HEK293 (cell line): ENCODE results near the gene SPON1.

ENCODE experiments used
- CTCF ChIA-PET: fragments of 350-600 bp; formaldehyde crosslinking; extraction: SDS; loops from one replicate; lab custom pipeline; 2021; ENCODE audit warnings: antibody characterized with exemption; lab: Yijun Ruan, JAX
- POLR2A ChIA-PET: fragments of 300-600 bp; formaldehyde crosslinking; extraction: SDS; loops from one replicate; lab custom pipeline; 2020; ENCODE audit warnings: antibody characterized with exemption, inconsistent platforms; lab: Yijun Ruan, JAX
- H3K27ac ChIP-seq: fragments of 200-500 bp; sonication (Bioruptor generic); 2 replicates; pipeline ENCODE4 v1.5.1; 2014; ENCODE audit warnings: low read depth, low read length, control low read depth, inconsistent platforms; ENCODE audit errors: extremely low read depth
- H3K36me3 ChIP-seq, 2 experiments: fragments of 200-500 bp in 1 of 2; sonication (Bioruptor generic) in 1 of 2; 1 replicate in 1 of 2; 2 replicates in 1 of 2; pipeline ENCODE4 v1.5.1; 2014 to 2017; ENCODE audit warnings: inconsistent platforms in 2 of 2, low read length in 2 of 2; ENCODE audit not compliant: control insufficient read depth in 2 of 2, insufficient read depth in 1 of 2
- H3K4me1 ChIP-seq: fragments of 200-500 bp; sonication (Bioruptor generic); 2 replicates; pipeline ENCODE4 v1.5.1; 2014; ENCODE audit warnings: mild to moderate bottlenecking, low read length, inconsistent platforms; ENCODE audit not compliant: control insufficient read depth, insufficient read depth
- H3K4me3 ChIP-seq: 2 replicates; pipeline ENCODE4 v1.5.1; 2011; ENCODE audit warnings: low read depth, mild to moderate bottlenecking, control low read depth, low read length, moderate library complexity
- H3K9me3 ChIP-seq: fragments of 200-500 bp; sonication (Bioruptor generic); 2 replicates; pipeline ENCODE4 v1.5.1; 2014; ENCODE audit warnings: low read depth, low read length, inconsistent platforms; ENCODE audit not compliant: control insufficient read depth, insufficient read depth
- GFI1B ChIP-seq: fragments of 450-650 bp; formaldehyde crosslinking; IDR thresholded peaks from 2 replicates; pipeline ENCODE4 v1.5.1; 2016; ENCODE audit warnings: missing biosample characterization, missing genetic modification characterization
- GLIS2 ChIP-seq: fragments of 450-650 bp; formaldehyde crosslinking; IDR thresholded peaks from 2 replicates; pipeline ENCODE4 v1.5.1; 2016; ENCODE audit warnings: missing biosample characterization, missing genetic modification characterization
- KLF9 ChIP-seq: fragments of 450-650 bp; formaldehyde crosslinking; IDR thresholded peaks from 2 replicates; pipeline ENCODE4 v1.5.1; 2016; ENCODE audit warnings: missing biosample characterization, missing genetic modification characterization, low read depth
- MZF1 ChIP-seq: fragments of 450-650 bp; formaldehyde crosslinking; IDR thresholded peaks from 2 replicates; pipeline ENCODE4 v1.5.1; 2017; ENCODE audit warnings: missing biosample characterization, missing genetic modification characterization, borderline replicate concordance
- OSR2 ChIP-seq: fragments of 450-650 bp; formaldehyde crosslinking; IDR thresholded peaks from 2 replicates; pipeline ENCODE4 v1.5.1; 2016; ENCODE audit warnings: missing biosample characterization, missing genetic modification characterization
- RBAK ChIP-seq: fragments of 450-650 bp; formaldehyde crosslinking; IDR thresholded peaks from 2 replicates; pipeline ENCODE4 v1.5.1; 2016; ENCODE audit warnings: missing biosample characterization, missing genetic modification characterization
- YY2 ChIP-seq: fragments of 450-650 bp; formaldehyde crosslinking; IDR thresholded peaks from 2 replicates; pipeline ENCODE4 v1.5.1; 2016; ENCODE audit warnings: missing biosample characterization, missing genetic modification characterization
- ZFP37 ChIP-seq: fragments of 450-650 bp; formaldehyde crosslinking; IDR thresholded peaks from 2 replicates; pipeline ENCODE4 v1.5.1; 2016; ENCODE audit warnings: missing biosample characterization, missing genetic modification characterization
- ZNF112 ChIP-seq: fragments of 450-650 bp; formaldehyde crosslinking; IDR thresholded peaks from 2 replicates; pipeline ENCODE4 v1.5.0; 2017; ENCODE audit warnings: missing biosample characterization, missing genetic modification characterization
- ZNF239 ChIP-seq: fragments of 450-650 bp; formaldehyde crosslinking; IDR thresholded peaks from 2 replicates; pipeline ENCODE4 v1.5.1; 2016; ENCODE audit warnings: missing biosample characterization, missing genetic modification characterization
- ZNF48 ChIP-seq: fragments of 450-650 bp; formaldehyde crosslinking; IDR thresholded peaks from 2 replicates; pipeline ENCODE4 v1.5.1; 2016; ENCODE audit warnings: missing biosample characterization, missing genetic modification characterization
- ZNF549 ChIP-seq: fragments of 450-650 bp; IDR thresholded peaks from 2 replicates; pipeline ENCODE4 v1.5.1; 2018; ENCODE audit warnings: missing biosample characterization, missing genetic modification characterization, mild to moderate bottlenecking, inconsistent platforms, moderate library complexity
- ZNF555 ChIP-seq: fragments of 450-650 bp; formaldehyde crosslinking; conservative IDR thresholded peaks from 2 replicates; pipeline ENCODE4 v1.5.1; 2017; ENCODE audit warnings: missing biosample characterization, mild to moderate bottlenecking, missing genetic modification characterization, inconsistent platforms
- ZNF558 ChIP-seq: fragments of 450-650 bp; formaldehyde crosslinking; IDR thresholded peaks from 2 replicates; pipeline ENCODE4 v1.5.1; 2016; ENCODE audit warnings: missing biosample characterization, missing genetic modification characterization
- ZNF664 ChIP-seq: fragments of 450-650 bp; formaldehyde crosslinking; IDR thresholded peaks from 2 replicates; pipeline ENCODE4 v1.5.1; 2016; ENCODE audit warnings: missing biosample characterization, missing genetic modification characterization
- ZNF701 ChIP-seq: fragments of 450-650 bp; formaldehyde crosslinking; IDR thresholded peaks from 2 replicates; pipeline ENCODE4 v1.5.1; 2016; ENCODE audit warnings: missing biosample characterization, missing genetic modification characterization
- ZNF837 ChIP-seq: fragments of 450-650 bp; formaldehyde crosslinking; IDR thresholded peaks from 2 replicates; pipeline ENCODE4 v1.5.1; 2016; ENCODE audit warnings: missing biosample characterization, missing genetic modification characterization
- TF ChIP-seq, protein P1 (sequence below): fragments of 450-650 bp; formaldehyde crosslinking; IDR thresholded peaks from 2 replicates; pipeline ENCODE4 v1.5.1; 2016; ENCODE audit warnings: missing biosample characterization, missing genetic modification characterization
- TF ChIP-seq, protein P2 (sequence below): fragments of 450-650 bp; formaldehyde crosslinking; IDR thresholded peaks from 2 replicates; pipeline ENCODE4 v1.5.1; 2016; ENCODE audit warnings: missing biosample characterization, missing genetic modification characterization, borderline replicate concordance
- TF ChIP-seq, protein P3 (sequence below): IDR thresholded peaks from 2 replicates; pipeline ENCODE4 v1.6.1; 2011; ENCODE audit warnings: mild to moderate bottlenecking, low read depth, low read length, borderline replicate concordance
- TF ChIP-seq, protein P4 (sequence below): fragments of 450-650 bp; formaldehyde crosslinking; IDR thresholded peaks from 2 replicates; pipeline ENCODE4 v1.5.1; 2016; ENCODE audit warnings: missing biosample characterization, missing genetic modification characterization
- TF ChIP-seq, protein P5 (sequence below): fragments of 450-650 bp; IDR thresholded peaks from 2 replicates; pipeline ENCODE4 v1.5.1; 2018; ENCODE audit warnings: missing biosample characterization, mild to moderate bottlenecking, missing genetic modification characterization

Gene SPON1

DNA sequence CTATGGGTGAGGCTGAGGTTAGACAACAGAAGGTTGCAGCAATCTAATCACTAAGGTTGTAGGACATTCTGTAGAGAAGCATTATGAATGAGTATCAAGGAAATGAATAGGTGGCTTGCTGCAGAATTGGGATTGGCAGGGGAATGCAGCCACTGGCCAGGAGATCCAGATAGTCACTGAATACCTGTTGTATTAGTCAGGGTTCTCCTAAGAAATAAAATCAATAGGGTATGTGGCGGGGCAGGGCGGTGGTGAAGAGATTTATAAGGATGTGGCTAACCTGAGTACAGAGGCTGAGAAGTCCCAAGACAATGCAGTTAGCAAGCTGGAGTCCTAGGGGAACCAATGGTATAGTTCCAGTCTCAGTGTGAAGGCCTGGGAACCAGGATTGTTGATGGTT is 163.0 kb downstream of the SPON1 start (continued):
- TF ChIP-seq, protein P1, sequence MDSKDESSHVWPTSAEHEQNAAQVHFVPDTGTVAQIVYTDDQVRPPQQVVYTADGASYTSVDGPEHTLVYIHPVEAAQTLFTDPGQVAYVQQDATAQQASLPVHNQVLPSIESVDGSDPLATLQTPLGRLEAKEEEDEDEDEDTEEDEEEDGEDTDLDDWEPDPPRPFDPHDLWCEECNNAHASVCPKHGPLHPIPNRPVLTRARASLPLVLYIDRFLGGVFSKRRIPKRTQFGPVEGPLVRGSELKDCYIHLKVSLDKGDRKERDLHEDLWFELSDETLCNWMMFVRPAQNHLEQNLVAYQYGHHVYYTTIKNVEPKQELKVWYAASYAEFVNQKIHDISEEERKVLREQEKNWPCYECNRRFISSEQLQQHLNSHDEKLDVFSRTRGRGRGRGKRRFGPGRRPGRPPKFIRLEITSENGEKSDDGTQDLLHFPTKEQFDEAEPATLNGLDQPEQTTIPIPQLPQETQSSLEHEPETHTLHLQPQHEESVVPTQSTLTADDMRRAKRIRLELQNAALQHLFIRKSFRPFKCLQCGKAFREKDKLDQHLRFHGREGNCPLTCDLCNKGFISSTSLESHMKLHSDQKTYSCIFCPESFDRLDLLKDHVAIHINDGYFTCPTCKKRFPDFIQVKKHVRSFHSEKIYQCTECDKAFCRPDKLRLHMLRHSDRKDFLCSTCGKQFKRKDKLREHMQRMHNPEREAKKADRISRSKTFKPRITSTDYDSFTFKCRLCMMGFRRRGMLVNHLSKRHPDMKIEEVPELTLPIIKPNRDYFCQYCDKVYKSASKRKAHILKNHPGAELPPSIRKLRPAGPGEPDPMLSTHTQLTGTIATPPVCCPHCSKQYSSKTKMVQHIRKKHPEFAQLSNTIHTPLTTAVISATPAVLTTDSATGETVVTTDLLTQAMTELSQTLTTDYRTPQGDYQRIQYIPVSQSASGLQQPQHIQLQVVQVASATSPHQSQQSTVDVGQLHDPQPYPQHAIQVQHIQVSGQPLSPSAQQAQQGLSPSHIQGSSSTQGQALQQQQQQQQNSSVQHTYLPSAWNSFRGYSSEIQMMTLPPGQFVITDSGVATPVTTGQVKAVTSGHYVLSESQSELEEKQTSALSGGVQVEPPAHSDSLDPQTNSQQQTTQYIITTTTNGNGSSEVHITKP (tag by site-specific recombination), result no peak

DNA sequence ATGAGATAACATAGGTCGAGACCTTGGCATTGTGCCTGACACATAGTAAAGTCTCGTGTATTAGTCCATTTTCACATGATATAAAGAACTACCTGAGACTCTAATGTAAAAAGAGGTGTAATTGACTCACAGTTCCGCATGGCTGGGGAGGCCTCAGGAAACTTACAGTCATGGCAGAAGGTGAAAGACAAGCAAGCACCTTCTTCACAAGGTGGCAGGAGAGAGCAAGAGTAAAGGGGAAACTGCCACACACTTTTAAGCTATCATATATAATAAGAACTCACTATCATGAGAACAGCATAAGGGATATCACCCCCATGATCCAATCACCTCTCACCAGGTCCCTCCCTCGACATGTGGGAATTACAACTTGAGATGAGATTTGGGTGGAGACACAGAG is 165.2 kb downstream of the SPON1 start:
- POLR2A ChIA-PET, result no interaction called here
- Histone ChIP-seq H3K27ac (no peak overlapping the region), H3K4me1 (no peaks in the 10 kb centered on the region), H3K36me3 (no peaks in the 10 kb centered on the region), H3K4me3 (no peak overlapping the region), H3K9me3 (no peaks in the 10 kb centered on the region)
- CTCF ChIA-PET, result interaction anchor here (0.6 to 1.0 kb wide), 3 partner anchors 9 to 230 kb away, joined by 3 to 7 read pairs (median 4); no protein-coding TSS in a partner anchor
- TF ChIP-seq ZFP37 (tag by site-specific recombination) (no peak), ZNF112 (tag by site-specific recombination) (no peak), ZNF837 (tag by site-specific recombination) (no peak), GFI1B (no peak), MZF1 (tag by site-specific recombination) (no peak), ZNF48 (no peak), ZNF549 (tag by site-specific recombination) (no peak), KLF9 (tag by site-specific recombination) (no peak), OSR2 (tag by site-specific recombination) (no peak), RBAK (tag by site-specific recombination) (no peak)
- TF ChIP-seq, protein P2, sequence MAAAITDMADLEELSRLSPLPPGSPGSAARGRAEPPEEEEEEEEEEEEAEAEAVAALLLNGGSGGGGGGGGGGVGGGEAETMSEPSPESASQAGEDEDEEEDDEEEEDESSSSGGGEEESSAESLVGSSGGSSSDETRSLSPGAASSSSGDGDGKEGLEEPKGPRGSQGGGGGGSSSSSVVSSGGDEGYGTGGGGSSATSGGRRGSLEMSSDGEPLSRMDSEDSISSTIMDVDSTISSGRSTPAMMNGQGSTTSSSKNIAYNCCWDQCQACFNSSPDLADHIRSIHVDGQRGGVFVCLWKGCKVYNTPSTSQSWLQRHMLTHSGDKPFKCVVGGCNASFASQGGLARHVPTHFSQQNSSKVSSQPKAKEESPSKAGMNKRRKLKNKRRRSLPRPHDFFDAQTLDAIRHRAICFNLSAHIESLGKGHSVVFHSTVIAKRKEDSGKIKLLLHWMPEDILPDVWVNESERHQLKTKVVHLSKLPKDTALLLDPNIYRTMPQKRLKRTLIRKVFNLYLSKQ (tag by site-specific recombination), result no peak
- TF ChIP-seq, protein P3, sequence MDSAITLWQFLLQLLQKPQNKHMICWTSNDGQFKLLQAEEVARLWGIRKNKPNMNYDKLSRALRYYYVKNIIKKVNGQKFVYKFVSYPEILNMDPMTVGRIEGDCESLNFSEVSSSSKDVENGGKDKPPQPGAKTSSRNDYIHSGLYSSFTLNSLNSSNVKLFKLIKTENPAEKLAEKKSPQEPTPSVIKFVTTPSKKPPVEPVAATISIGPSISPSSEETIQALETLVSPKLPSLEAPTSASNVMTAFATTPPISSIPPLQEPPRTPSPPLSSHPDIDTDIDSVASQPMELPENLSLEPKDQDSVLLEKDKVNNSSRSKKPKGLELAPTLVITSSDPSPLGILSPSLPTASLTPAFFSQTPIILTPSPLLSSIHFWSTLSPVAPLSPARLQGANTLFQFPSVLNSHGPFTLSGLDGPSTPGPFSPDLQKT, result no peak
- TF ChIP-seq, protein P4, sequence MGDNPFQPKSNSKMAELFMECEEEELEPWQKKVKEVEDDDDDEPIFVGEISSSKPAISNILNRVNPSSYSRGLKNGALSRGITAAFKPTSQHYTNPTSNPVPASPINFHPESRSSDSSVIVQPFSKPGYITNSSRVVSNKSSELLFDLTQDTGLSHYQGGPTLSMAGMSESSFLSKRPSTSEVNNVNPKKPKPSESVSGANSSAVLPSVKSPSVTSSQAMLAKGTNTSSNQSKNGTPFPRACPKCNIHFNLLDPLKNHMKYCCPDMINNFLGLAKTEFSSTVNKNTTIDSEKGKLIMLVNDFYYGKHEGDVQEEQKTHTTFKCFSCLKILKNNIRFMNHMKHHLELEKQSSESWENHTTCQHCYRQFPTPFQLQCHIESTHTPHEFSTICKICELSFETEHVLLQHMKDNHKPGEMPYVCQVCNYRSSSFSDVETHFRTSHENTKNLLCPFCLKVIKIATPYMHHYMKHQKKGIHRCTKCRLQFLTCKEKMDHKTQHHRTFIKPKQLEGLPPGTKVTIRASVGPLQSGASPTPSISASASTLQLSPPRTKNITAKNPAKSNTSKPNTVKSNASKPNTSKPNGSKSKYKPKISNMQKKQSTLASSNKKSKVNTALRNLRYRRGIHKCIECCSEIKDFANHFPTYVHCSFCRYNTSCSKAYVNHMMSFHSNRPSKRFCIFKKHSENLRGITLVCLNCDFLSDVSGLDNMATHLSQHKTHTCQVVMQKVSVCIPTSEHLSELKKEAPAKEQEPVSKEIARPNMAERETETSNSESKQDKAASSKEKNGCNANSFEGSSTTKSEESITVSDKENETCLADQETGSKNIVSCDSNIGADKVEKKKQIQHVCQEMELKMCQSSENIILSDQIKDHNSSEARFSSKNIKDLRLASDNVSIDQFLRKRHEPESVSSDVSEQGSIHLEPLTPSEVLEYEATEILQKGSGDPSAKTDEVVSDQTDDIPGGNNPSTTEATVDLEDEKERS, result no peak

DNA sequence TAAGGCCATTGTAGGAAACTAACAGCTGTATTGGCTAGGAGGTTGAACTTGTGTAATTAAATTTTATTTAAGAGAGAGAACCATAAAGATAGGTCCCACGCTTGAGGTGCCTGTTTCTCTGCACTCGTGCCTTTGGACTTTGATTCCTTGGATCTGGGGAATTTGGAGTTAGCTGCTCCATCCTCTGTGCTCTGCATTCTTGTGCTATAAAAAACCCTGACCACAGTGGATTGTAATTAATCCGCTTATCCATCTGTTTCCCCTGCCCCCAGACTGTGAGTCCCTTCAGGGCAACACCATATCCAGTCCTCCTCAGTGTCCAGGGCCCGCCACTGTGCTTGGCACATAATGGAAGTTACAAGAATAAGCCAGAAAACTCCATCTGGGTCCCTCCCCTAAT is 169.8 kb downstream of the SPON1 start:
- no peaks in the 10 kb centered on the region for H3K9me3 ChIP-seq
- TF ChIP-seq ZNF558 (tag by site-specific recombination) (no peak), ZNF555 (tag by site-specific recombination) (no peak), ZNF701 (tag by site-specific recombination) (no peak), ZNF239 (tag by site-specific recombination) (no peak), YY2 (tag by site-specific recombination) (no peak), ZNF664 (tag by site-specific recombination) (no peak), GLIS2 (tag by site-specific recombination) (no peak)
- TF ChIP-seq, protein P5, sequence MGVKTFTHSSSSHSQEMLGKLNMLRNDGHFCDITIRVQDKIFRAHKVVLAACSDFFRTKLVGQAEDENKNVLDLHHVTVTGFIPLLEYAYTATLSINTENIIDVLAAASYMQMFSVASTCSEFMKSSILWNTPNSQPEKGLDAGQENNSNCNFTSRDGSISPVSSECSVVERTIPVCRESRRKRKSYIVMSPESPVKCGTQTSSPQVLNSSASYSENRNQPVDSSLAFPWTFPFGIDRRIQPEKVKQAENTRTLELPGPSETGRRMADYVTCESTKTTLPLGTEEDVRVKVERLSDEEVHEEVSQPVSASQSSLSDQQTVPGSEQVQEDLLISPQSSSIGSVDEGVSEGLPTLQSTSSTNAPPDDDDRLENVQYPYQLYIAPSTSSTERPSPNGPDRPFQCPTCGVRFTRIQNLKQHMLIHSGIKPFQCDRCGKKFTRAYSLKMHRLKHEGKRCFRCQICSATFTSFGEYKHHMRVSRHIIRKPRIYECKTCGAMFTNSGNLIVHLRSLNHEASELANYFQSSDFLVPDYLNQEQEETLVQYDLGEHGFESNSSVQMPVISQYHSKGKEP, result no peak
- CTCF ChIA-PET, result no interaction called here

More for the DNA sequence above, 169.8 kb downstream of the SPON1 start:
- Histone ChIP-seq H3K27ac (no peak overlapping the region), H3K36me3 (no peaks in the 10 kb centered on the region), H3K4me1 (no peaks in the 10 kb centered on the region), H3K4me3 (no peak overlapping the region)
- POLR2A ChIA-PET, result no interaction called here
